GM10248 (cell line): Measurements from ENCODE around the gene PSMA8.
"Not testable (repeated sequence)": the region's sequence is repeated elsewhere in the genome, so short reads cannot be mapped to it uniquely, and the experiment has no call there.

Experiments
- CTCF ChIA-PET: fragments of 300-600 bp; sonication (Branson Sonifier 250); formaldehyde crosslinking; extraction: SDS; loops from one replicate; lab custom pipeline; 2021; ENCODE audit warnings: antibody characterized with exemption; lab: Yijun Ruan, JAX
- POLR2A ChIA-PET: fragments of 350-650 bp; sonication (Branson Sonifier 250); formaldehyde crosslinking; extraction: SDS; loops from one replicate; lab custom pipeline; 2020; ENCODE audit warnings: antibody characterized with exemption; lab: Yijun Ruan, JAX
- DNase-seq: peaks from one replicate; pipeline ENCODE4 v3.0.0; 2012; ENCODE audit errors: extremely low spot score
- CTCF ChIP-seq: IDR thresholded peaks from 2 replicates; pipeline ENCODE4 v1.5.1; 2012; ENCODE audit warnings: mild to moderate bottlenecking, low read depth; ENCODE audit errors: extremely low read depth, missing control alignments, control extremely low read depth

The PSMA8 gene

GRCh38 chr18:26121476-26121875 is 12.2 kb upstream of the PSMA8 start:
- no peak for TF ChIP-seq CTCF
- no peak for DNase-seq
- ChIA-PET POLR2A (no interaction called here), CTCF (interaction anchor here (1.5 kb wide), 1 partner anchor 56 kb away, joined by 3 read pairs; no protein-coding TSS in a partner anchor)

- CTCF ChIA-PET, result interaction anchor here (1.5 kb wide), 1 partner anchor 56 kb away, joined by 3 read pairs; no protein-coding TSS in a partner anchor
- POLR2A ChIA-PET, DNase-seq: not testable (repeated sequence)
These were observed 11.7 kb upstream of the PSMA8 start for GRCh38 chr18:26121994-26122393.

GRCh38 chr18:26127786-26128185 is 5.9 kb upstream of the PSMA8 start:
- CTCF ChIA-PET, result no interaction called here
- TF ChIP-seq CTCF, result no peak
- POLR2A ChIA-PET, result no interaction called here
- DNase-seq, result no peak

GRCh38 chr18:26128192-26128591 is 5.5 kb upstream of the PSMA8 start:
- DNase-seq, POLR2A ChIA-PET, CTCF ChIA-PET: not testable (repeated sequence)

GRCh38 chr18:26134107-26134506 is 438 bp downstream of the PSMA8 start:
- POLR2A ChIA-PET, result no interaction called here
- CTCF ChIA-PET, result interaction anchor here (1.4 to 1.5 kb wide), 3 partner anchors 16 to 138 kb away, joined by 3 to 4 read pairs (median 3); no protein-coding TSS in a partner anchor
- no peak for TF ChIP-seq CTCF
- DNase-seq, result no peak

GRCh38 chr18:26135548-26135947 is 1.9 kb downstream of the PSMA8 start:
- POLR2A ChIA-PET, result no interaction called here
- DNase-seq, result no peak
- no peak for TF ChIP-seq CTCF
- CTCF ChIA-PET, result interaction anchor here (0.6 kb wide), 1 partner anchor 438 kb away, joined by 3 read pairs; no protein-coding TSS in a partner anchor

- no peak for DNase-seq
- TF ChIP-seq CTCF, result no peak
- ChIA-PET CTCF (no interaction called here), POLR2A (no interaction called here)
These were observed 23.7 kb downstream of the PSMA8 start for GRCh38 chr18:26157326-26157725.

- peak; percentile 17 for DNase-seq
- peak; percentile 10 for TF ChIP-seq CTCF
- CTCF ChIA-PET, result interaction anchor here (1.1 to 1.8 kb wide), 5 partner anchors 13 to 59 kb away, joined by 3 to 7 read pairs (median 4); no protein-coding TSS in a partner anchor
- POLR2A ChIA-PET, result no interaction called here
These were observed 25.7 kb downstream of the PSMA8 start for GRCh38 chr18:26159353-26159752.
